ENCODE results near the gene CLEC4F.

Gene CLEC4F

GRCh38 chr2:70785137-70785911 lies 35.1 kb downstream of the CLEC4F start:
- no peak for DNase-seq (ENCODE audit: low read depth)

- no peak for DNase-seq (ENCODE audit: low read depth)
Measured at GRCh38 chr2:70784320-70784719, 36.1 kb downstream of the CLEC4F start.

GRCh38 chr2:70779911-70780545 lies 40.4 kb downstream of the CLEC4F start:
- DNase-seq (ENCODE audit: low read depth), result peak; percentile 22

GRCh38 chr2:70779491-70779890 lies 40.9 kb downstream of the CLEC4F start:
- no peak for DNase-seq (ENCODE audit: low read depth)

- DNase-seq (ENCODE audit: low read depth), result no peak
Measured at GRCh38 chr2:70778676-70779075, 41.7 kb downstream of the CLEC4F start.

- no peak for DNase-seq (ENCODE audit: low read depth)
Measured at GRCh38 chr2:70777450-70777849, 42.9 kb downstream of the CLEC4F start.

- no peak for DNase-seq (ENCODE audit: low read depth)
Measured at GRCh38 chr2:70776266-70776665, 44.1 kb downstream of the CLEC4F start.

- DNase-seq (ENCODE audit: low read depth), result no peak
Measured at GRCh38 chr2:70775141-70775540, 45.3 kb downstream of the CLEC4F start.

GRCh38 chr2:70772486-70773155 lies 47.8 kb downstream of the CLEC4F start:
- DNase-seq (ENCODE audit: low read depth), result no peak

GRCh38 chr2:70771446-70771845 lies 49.0 kb downstream of the CLEC4F start:
- DNase-seq (ENCODE audit: low read depth), result no peak

GRCh38 chr2:70769450-70769849 lies 50.9 kb downstream of the CLEC4F start:
- no peak for DNase-seq (ENCODE audit: low read depth)

GRCh38 chr2:70768590-70769085 lies 51.8 kb downstream of the CLEC4F start:
- no peak for DNase-seq (ENCODE audit: low read depth)

GRCh38 chr2:70767699-70768589 lies 52.5 kb downstream of the CLEC4F start, which contains the start of gene ADD2:
ADD2 (minus strand) TSS chr2:70768200; CDS start chr2:70706408, 61,792 bp downstream.
- no peak for DNase-seq (ENCODE audit: low read depth)

GRCh38 chr2:70767079-70767698 lies 53.2 kb downstream of the CLEC4F start:
- no peak for DNase-seq (ENCODE audit: low read depth)

GRCh38 chr2:70766357-70767078 lies 53.9 kb downstream of the CLEC4F start:
- no peak for DNase-seq (ENCODE audit: low read depth)

- no peak for DNase-seq (ENCODE audit: low read depth)
Measured at GRCh38 chr2:70765507-70765906, 54.9 kb downstream of the CLEC4F start.

GRCh38 chr2:70759446-70759845 lies 61.0 kb downstream of the CLEC4F start:
- no peak for DNase-seq (ENCODE audit: low read depth)

All from GM04504 (cell line).